HepG2 (cell line): ENCODE data around the gene CD19.
A peak's percentile ranks its signal among the peaks of the same experiment; 100 is the strongest.

Experiments used
- DMAP1 ChIP-seq: IDR thresholded peaks from 2 replicates; pipeline ENCODE4 v1.6.1; 2016
- ESRRA ChIP-seq: sonication (generic); formaldehyde crosslinking; IDR thresholded peaks from 2 replicates; pipeline ENCODE4 v1.5.1; 2020; ENCODE audit warnings: mild to moderate bottlenecking, low read depth, missing genetic modification reagents
- PHF20 ChIP-seq: sonication (generic); formaldehyde crosslinking; IDR thresholded peaks from 2 replicates; pipeline ENCODE4 v1.5.0; 2020; ENCODE audit warnings: mild to moderate bottlenecking, missing genetic modification reagents
- TARDBP ChIP-seq: sonication (generic); formaldehyde crosslinking; IDR thresholded peaks from 2 replicates; pipeline ENCODE4 v1.8.0; 2022; ENCODE audit warnings: mild to moderate bottlenecking, missing genetic modification reagents
- ZNF343 ChIP-seq: sonication (generic); formaldehyde crosslinking; IDR thresholded peaks from 2 replicates; pipeline ENCODE4 v1.4.0; 2020; ENCODE audit warnings: mild to moderate bottlenecking, missing genetic modification reagents
- ZNF644 ChIP-seq: IDR thresholded peaks from 2 replicates; pipeline ENCODE4 v1.6.1; 2016; ENCODE audit warnings: low read depth
- TF ChIP-seq, protein P1 (sequence below): sonication (generic); formaldehyde crosslinking; IDR thresholded peaks from 2 replicates; pipeline ENCODE4 v1.5.0; 2020; ENCODE audit warnings: mild to moderate bottlenecking, missing genetic modification reagents, moderate library complexity
- TF ChIP-seq, protein P2 (sequence below): sonication (generic); formaldehyde crosslinking; IDR thresholded peaks from 2 replicates; pipeline ENCODE4 v1.4.0; 2020; ENCODE audit warnings: missing genetic modification reagents

DNA sequence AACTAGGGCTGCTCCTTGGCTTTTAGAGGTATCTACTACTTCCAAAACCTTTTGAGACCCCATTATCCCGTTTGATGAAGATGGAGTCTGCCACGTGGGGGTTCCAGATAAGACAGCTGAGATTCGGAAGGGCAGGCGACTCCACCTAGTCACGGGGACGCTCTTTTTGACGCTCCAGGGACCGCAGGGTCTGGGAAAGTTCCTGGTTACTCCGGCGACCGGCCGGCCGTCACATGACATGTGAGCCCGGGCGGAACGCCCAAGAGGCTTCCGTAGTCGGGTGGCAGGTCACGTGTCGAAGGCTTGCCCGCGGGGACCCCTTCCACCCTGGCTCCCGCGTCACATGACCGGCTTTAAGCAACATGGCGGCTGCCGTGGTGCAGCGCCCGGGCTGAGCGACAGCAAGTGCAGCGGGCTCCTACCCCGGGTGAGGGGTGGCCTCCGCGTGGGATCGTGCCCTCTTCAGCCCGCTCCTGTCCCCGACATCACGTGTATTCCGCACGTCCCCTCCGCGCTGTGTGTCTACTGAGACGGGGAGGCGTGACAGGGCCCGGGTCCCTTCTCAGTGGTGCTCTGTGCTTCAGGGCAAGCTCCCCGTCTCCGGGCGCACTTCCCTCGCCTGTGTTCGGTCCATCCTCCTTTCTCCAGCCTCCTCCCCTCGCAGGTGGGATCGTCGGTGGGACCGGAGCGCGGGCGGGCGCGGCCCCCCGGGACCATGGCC, 42.8 kb downstream of the CD19 start, which contains the start of gene SPNS1:
- TF ChIP-seq TARDBP (CRISPR knock-in tag) (peak; percentile 90), DMAP1 (peak; percentile 93), ZNF343 (CRISPR knock-in tag) (peak; percentile 96), ESRRA (CRISPR knock-in tag) (peak; percentile 81), ZNF644 (no peak), PHF20 (CRISPR knock-in tag) (peak; percentile 100)
- TF ChIP-seq, protein P1, sequence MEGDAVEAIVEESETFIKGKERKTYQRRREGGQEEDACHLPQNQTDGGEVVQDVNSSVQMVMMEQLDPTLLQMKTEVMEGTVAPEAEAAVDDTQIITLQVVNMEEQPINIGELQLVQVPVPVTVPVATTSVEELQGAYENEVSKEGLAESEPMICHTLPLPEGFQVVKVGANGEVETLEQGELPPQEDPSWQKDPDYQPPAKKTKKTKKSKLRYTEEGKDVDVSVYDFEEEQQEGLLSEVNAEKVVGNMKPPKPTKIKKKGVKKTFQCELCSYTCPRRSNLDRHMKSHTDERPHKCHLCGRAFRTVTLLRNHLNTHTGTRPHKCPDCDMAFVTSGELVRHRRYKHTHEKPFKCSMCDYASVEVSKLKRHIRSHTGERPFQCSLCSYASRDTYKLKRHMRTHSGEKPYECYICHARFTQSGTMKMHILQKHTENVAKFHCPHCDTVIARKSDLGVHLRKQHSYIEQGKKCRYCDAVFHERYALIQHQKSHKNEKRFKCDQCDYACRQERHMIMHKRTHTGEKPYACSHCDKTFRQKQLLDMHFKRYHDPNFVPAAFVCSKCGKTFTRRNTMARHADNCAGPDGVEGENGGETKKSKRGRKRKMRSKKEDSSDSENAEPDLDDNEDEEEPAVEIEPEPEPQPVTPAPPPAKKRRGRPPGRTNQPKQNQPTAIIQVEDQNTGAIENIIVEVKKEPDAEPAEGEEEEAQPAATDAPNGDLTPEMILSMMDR (CRISPR knock-in tag) = peak; percentile 29; the same call in 1 of the 2 replicates
- TF ChIP-seq, protein P2, sequence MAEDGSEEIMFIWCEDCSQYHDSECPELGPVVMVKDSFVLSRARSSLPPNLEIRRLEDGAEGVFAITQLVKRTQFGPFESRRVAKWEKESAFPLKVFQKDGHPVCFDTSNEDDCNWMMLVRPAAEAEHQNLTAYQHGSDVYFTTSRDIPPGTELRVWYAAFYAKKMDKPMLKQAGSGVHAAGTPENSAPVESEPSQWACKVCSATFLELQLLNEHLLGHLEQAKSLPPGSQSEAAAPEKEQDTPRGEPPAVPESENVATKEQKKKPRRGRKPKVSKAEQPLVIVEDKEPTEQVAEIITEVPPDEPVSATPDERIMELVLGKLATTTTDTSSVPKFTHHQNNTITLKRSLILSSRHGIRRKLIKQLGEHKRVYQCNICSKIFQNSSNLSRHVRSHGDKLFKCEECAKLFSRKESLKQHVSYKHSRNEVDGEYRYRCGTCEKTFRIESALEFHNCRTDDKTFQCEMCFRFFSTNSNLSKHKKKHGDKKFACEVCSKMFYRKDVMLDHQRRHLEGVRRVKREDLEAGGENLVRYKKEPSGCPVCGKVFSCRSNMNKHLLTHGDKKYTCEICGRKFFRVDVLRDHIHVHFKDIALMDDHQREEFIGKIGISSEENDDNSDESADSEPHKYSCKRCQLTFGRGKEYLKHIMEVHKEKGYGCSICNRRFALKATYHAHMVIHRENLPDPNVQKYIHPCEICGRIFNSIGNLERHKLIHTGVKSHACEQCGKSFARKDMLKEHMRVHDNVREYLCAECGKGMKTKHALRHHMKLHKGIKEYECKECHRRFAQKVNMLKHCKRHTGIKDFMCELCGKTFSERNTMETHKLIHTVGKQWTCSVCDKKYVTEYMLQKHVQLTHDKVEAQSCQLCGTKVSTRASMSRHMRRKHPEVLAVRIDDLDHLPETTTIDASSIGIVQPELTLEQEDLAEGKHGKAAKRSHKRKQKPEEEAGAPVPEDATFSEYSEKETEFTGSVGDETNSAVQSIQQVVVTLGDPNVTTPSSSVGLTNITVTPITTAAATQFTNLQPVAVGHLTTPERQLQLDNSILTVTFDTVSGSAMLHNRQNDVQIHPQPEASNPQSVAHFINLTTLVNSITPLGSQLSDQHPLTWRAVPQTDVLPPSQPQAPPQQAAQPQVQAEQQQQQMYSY = peak; percentile 74
